Measurements from ENCODE around the gene MAZ. TPM values are rescaled to one million over a fixed set of nuclear protein-coding genes. Genes with fewer than 3 reads are reported as not detected.

Gene MAZ
- total and polyA plus RNA-seq, 4 donors = 94.9 to 170 (median 136) TPM

- peak; percentile 52 for TF ChIP-seq CTCF (IDR thresholded peaks at IDR 0.05; ENCODE audit: control extremely low read depth, extremely low read depth)
- WGBS, 2 donors = 0% methylated on average over 65 to 70 of the region's 70 CpGs
- H3K4me3 ChIP-seq = peak within 1 kb of the TSS; percentile 70
- H3K9ac ChIP-seq (ENCODE audit: insufficient read depth in 1 of 2, low read length in 2 of 2) = peak within 1 kb of the TSS in 1 of 2 donors; percentile 84
- peak within 1 kb of the TSS; percentile 95 to 96 for H3K27ac ChIP-seq (ENCODE audit: low read depth in 1 of 2, low read length in 1 of 2)
- peaks cover 0 to 63% (median 17%) of the 10 kb centered on the region in 5 donors for H3K4me1 ChIP-seq (ENCODE audit: control insufficient read depth in 5 of 5, insufficient read depth in 5 of 5, low read length in 5 of 5)
- peaks cover 0 to 16% (median 9%) of the 10 kb centered on the region in 4 donors for H3K36me3 ChIP-seq (ENCODE audit: control insufficient read depth in 4 of 4, insufficient read depth in 4 of 4, low read length in 4 of 4)
- DNase-seq (peak; percentile 99 to 100 (median 99)), ATAC-seq (ENCODE audit: insufficient read depth, low FRiP score) (peak; percentile 70)
- no peaks in the 10 kb centered on the region for H3K9me3 ChIP-seq (ENCODE audit: control insufficient read depth in 4 of 4, insufficient read depth in 3 of 4, low read length in 3 of 4)
- H3K27me3 ChIP-seq (ENCODE audit: control insufficient read depth in 3 of 3, insufficient read depth in 3 of 3, low read length in 2 of 3) = no peaks in the 10 kb centered on the region
These were observed 9.7 kb downstream of the MAZ start, which contains the start of gene PAGR1 for GRCh38 chr16:29815793-29816693. Gene PAGR1 (plus strand): TSS chr16:29816152. CDS start chr16:29816526, 374 bp downstream.

- Histone ChIP-seq H3K4me3 (peak overlapping the region; percentile 70), H3K27me3 (ENCODE audit: control insufficient read depth in 3 of 3, insufficient read depth in 3 of 3, low read length in 2 of 3) (no peaks in the 10 kb centered on the region), H3K27ac (ENCODE audit: low read depth in 1 of 2, low read length in 1 of 2) (peak overlapping the region; percentile 95 to 96), H3K9me3 (ENCODE audit: control insufficient read depth in 4 of 4, insufficient read depth in 3 of 4, low read length in 3 of 4) (no peaks in the 10 kb centered on the region), H3K36me3 (ENCODE audit: control insufficient read depth in 4 of 4, insufficient read depth in 4 of 4, low read length in 4 of 4) (peaks cover 0 to 16% (median 9%) of the 10 kb centered on the region in 4 donors), H3K9ac (ENCODE audit: insufficient read depth in 1 of 2, low read length in 2 of 2) (peak overlapping the region in 1 of 2 donors; percentile 58), H3K4me1 (ENCODE audit: control insufficient read depth in 5 of 5, insufficient read depth in 5 of 5, low read length in 5 of 5) (peaks cover 0 to 66% (median 17%) of the 10 kb centered on the region in 5 donors)
- WGBS, 2 donors = 1 to 2% methylated on average over 35 to 37 of the region's 37 CpGs
- peak; percentile 65 to 70 (median 67) for DNase-seq
- no peak for TF ChIP-seq CTCF (IDR thresholded peaks at IDR 0.05; ENCODE audit: control extremely low read depth, extremely low read depth)
- ATAC-seq (ENCODE audit: insufficient read depth, low FRiP score) = no peak
These were observed 10.5 kb downstream of the MAZ start for GRCh38 chr16:29816694-29817441.

- WGBS, 2 donors = 77 to 92% methylated on average over 4 of the region's 4 CpGs
- Histone ChIP-seq H3K27me3 (ENCODE audit: control insufficient read depth in 3 of 3, insufficient read depth in 3 of 3, low read length in 2 of 3) (no peaks in the 10 kb centered on the region), H3K9ac (ENCODE audit: insufficient read depth in 1 of 2, low read length in 2 of 2) (no peak overlapping the region), H3K36me3 (ENCODE audit: control insufficient read depth in 4 of 4, insufficient read depth in 4 of 4, low read length in 4 of 4) (peaks cover 0 to 16% (median 9%) of the 10 kb centered on the region in 4 donors), H3K9me3 (ENCODE audit: control insufficient read depth in 4 of 4, insufficient read depth in 3 of 4, low read length in 3 of 4) (no peaks in the 10 kb centered on the region), H3K4me3 (no peak overlapping the region), H3K27ac (ENCODE audit: low read depth in 1 of 2, low read length in 1 of 2) (no peak overlapping the region), H3K4me1 (ENCODE audit: control insufficient read depth in 5 of 5, insufficient read depth in 5 of 5, low read length in 5 of 5) (peaks cover 0 to 56% (median 16%) of the 10 kb centered on the region in 5 donors)
- TF ChIP-seq CTCF (IDR thresholded peaks at IDR 0.05; ENCODE audit: control extremely low read depth, extremely low read depth) = no peak
- DNase-seq (no peak), ATAC-seq (ENCODE audit: insufficient read depth, low FRiP score) (no peak)
These were observed 11.8 kb downstream of the MAZ start for GRCh38 chr16:29818082-29818481.

Data from lung (tissue), 12 donors.